ENCODE data around the gene NEK11.

DNA sequence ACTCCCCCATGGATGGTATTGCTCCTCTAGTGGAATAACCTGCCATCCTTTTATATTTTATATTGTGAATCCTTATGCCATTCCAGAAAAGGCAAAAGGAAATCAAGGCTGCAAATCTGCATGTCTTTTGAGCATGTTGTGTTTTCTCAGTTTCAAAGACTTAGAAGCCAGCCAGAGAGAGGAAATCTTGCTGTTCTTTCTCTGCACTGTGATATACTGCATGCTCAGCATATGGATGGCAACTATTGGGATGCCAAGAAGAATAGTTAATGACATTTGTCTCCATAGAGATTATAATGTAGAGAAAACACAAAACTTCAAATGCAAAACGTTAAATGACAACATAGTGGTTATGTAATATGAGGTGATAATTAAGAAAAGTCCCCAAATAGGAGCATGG is 248.9 kb downstream of the NEK11 start:
- no peak for TF ChIP-seq POLR2A (IDR thresholded peaks at IDR 0.05)
- TF ChIP-seq, protein P1, sequence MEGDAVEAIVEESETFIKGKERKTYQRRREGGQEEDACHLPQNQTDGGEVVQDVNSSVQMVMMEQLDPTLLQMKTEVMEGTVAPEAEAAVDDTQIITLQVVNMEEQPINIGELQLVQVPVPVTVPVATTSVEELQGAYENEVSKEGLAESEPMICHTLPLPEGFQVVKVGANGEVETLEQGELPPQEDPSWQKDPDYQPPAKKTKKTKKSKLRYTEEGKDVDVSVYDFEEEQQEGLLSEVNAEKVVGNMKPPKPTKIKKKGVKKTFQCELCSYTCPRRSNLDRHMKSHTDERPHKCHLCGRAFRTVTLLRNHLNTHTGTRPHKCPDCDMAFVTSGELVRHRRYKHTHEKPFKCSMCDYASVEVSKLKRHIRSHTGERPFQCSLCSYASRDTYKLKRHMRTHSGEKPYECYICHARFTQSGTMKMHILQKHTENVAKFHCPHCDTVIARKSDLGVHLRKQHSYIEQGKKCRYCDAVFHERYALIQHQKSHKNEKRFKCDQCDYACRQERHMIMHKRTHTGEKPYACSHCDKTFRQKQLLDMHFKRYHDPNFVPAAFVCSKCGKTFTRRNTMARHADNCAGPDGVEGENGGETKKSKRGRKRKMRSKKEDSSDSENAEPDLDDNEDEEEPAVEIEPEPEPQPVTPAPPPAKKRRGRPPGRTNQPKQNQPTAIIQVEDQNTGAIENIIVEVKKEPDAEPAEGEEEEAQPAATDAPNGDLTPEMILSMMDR (IDR thresholded peaks at IDR 0.05) = no peak

Data from prostate gland (tissue), 2 donors.